ENCODE data around the gene CHMP4A.

GRCh38 chr14:24260780-24261157, 47.5 kb upstream of the CHMP4A start:
- TF ChIP-seq YY1 (IDR thresholded peaks at IDR 0.05; ENCODE audit: extremely low read depth, insufficient replicate concordance, low read depth, low read length), result no peak
- no peak for TF ChIP-seq CTCF (IDR thresholded peaks at IDR 0.05 in 2 of 3, conservative IDR thresholded peaks at IDR 0.05 in 1 of 3; ENCODE audit: borderline replicate concordance in 1 of 3, insufficient read depth in 1 of 3, low read depth in 2 of 3, low read length in 2 of 3)
- TF ChIP-seq POLR2A (IDR thresholded peaks at IDR 0.05; ENCODE audit: borderline replicate concordance, extremely low read depth, insufficient read depth, insufficient read length), result no peak
- TF ChIP-seq EZH2phosphoT487 (IDR thresholded peaks at IDR 0.05; ENCODE audit: borderline replicate concordance), result no peak
- TF ChIP-seq EGR1 (IDR thresholded peaks at IDR 0.05; ENCODE audit: low read depth), result no peak
- TF ChIP-seq, protein P1, sequence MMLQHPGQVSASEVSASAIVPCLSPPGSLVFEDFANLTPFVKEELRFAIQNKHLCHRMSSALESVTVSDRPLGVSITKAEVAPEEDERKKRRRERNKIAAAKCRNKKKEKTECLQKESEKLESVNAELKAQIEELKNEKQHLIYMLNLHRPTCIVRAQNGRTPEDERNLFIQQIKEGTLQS (IDR thresholded peaks at IDR 0.05), result no peak

Data from HCT116 (cell line).